K562 (cell line): Measurements from ENCODE around the gene PEF1. TPM values are rescaled to one million over a fixed set of nuclear protein-coding genes. Genes with fewer than 3 reads are reported as not detected.

Experiments
- ATAC-seq: fragments of 200-7000 bp; cut with Tn5 transposase; 3 replicates; pipeline ENCODE4 v1.9.1; 2020; ENCODE audit warnings: moderate library complexity
- BruUV-seq: library from RNA; stranded (reverse); fragments of 400-500 nt; replicated peaks from 2 replicates; lab custom pipeline; 2021; lab: Mats Ljungman, UMichigan
- CTCF ChIA-PET: fragments of 300-600 bp; formaldehyde crosslinking; extraction: SDS; loops from one replicate; lab custom pipeline; 2021; ENCODE audit warnings: low intra/inter-chr PET ratio; lab: Yijun Ruan, JAX
- POLR2A ChIA-PET: fragments of 300-600, 350-650 bp; sonication (Branson Sonifier 250); formaldehyde crosslinking; extraction: SDS; loops from one replicate; lab custom pipeline; 2021; ENCODE audit warnings: antibody characterized with exemption, inconsistent platforms; lab: Yijun Ruan, JAX
- DNase-seq, 4 experiments: peaks; one replicate each; pipeline versions ENCODE4 v3.0.0 to v3.0.0-alpha.2; 2011 to 2018; ENCODE audit warnings: low spot score in 3 of 4, mixed read lengths in 3 of 4; ENCODE audit errors: extremely low read depth in 1 of 4
- FAIRE-seq: peaks from 2 replicates; lab custom pipeline; 2011; peaks lifted over from hg19 to GRCh38; lab: Jason Lieb, UNC
- H2AFZ ChIP-seq: 2 replicates; pipeline ENCODE4 v1.6.0; 2011; ENCODE audit warnings: low read depth, low read length, control low read depth, inconsistent platforms
- H3K27ac ChIP-seq: fragments of 200-600 bp; 3 replicates; pipeline ENCODE4 v1.8.0; 2011; ENCODE audit warnings: low read depth, mild to moderate bottlenecking, control low read depth, inconsistent platforms, low read length, moderate library complexity, mixed read lengths; ENCODE audit errors: extremely low read depth
- H3K27me3 ChIP-seq, 2 experiments: fragments of 300-600 bp in 1 of 2; 2 replicates in 1 of 2; 3 replicates in 1 of 2; pipeline versions ENCODE4 v1.6.0 to v1.8.0; 2011; ENCODE audit warnings: inconsistent platforms in 2 of 2, low read length in 2 of 2, mild to moderate bottlenecking in 1 of 2, mixed read lengths in 1 of 2, moderate library complexity in 1 of 2; ENCODE audit not compliant: control insufficient read depth in 2 of 2, insufficient read depth in 2 of 2
- H3K36me3 ChIP-seq: fragments of 300-600 bp; 3 replicates; pipeline ENCODE4 v1.8.0; 2011; ENCODE audit warnings: mild to moderate bottlenecking, low read length, inconsistent platforms; ENCODE audit not compliant: control insufficient read depth, insufficient read depth
- H3K4me1 ChIP-seq, 2 experiments: fragments of 200-600 bp in 1 of 2; replicated peaks in 1 of 2; 2 replicates in 1 of 2; 3 replicates in 1 of 2; pipeline versions ENCODE4 v1.5.1 to v1.8.0; 2011; ENCODE audit warnings: inconsistent platforms in 2 of 2, low read length in 2 of 2, mild to moderate bottlenecking in 1 of 2, mixed read lengths in 1 of 2, moderate library complexity in 1 of 2; ENCODE audit not compliant: control insufficient read depth in 2 of 2, insufficient read depth in 2 of 2
- H3K4me2 ChIP-seq: 2 replicates; pipeline ENCODE4 v1.6.1; 2011; ENCODE audit warnings: low read length, control low read depth, inconsistent platforms, mixed read lengths; ENCODE audit not compliant: insufficient read depth
- H3K4me3 ChIP-seq: fragments of 200-600 bp; sonication (generic), shearing (Covaris generic); 2 replicates; pipeline ENCODE4 v1.5.1; 2016; ENCODE audit warnings: control low read depth, inconsistent platforms
- H3K79me2 ChIP-seq: fragments of 200-600 bp; 3 replicates; pipeline ENCODE4 v1.8.0; 2011; ENCODE audit warnings: low read length, inconsistent platforms; ENCODE audit not compliant: control insufficient read depth, insufficient read depth
- H3K9ac ChIP-seq, 2 experiments: 2 replicates each; pipeline versions ENCODE4 v1.6.0 to v1.6.1; 2011; ENCODE audit warnings: low read depth in 2 of 2, low read length in 2 of 2, control low read depth in 1 of 2, inconsistent platforms in 1 of 2, mild to moderate bottlenecking in 1 of 2, mixed read lengths in 1 of 2; ENCODE audit not compliant: insufficient read depth in 1 of 2
- H3K9me1 ChIP-seq: one replicate; pipeline ENCODE4 v1.6.0; 2011; ENCODE audit warnings: inconsistent platforms, mild to moderate bottlenecking, low read length, moderate library complexity; ENCODE audit not compliant: control insufficient read depth, insufficient read depth
- H3K9me3 ChIP-seq: replicated peaks from 2 replicates; pipeline ENCODE4 v1.5.1; 2011; ENCODE audit warnings: low read depth, low read length, inconsistent platforms; ENCODE audit not compliant: control insufficient read depth, insufficient read depth
- H4K20me1 ChIP-seq: replicated peaks from 2 replicates; pipeline ENCODE4 v1.6.1; 2011; ENCODE audit warnings: low read length, inconsistent platforms, mixed read lengths; ENCODE audit not compliant: control insufficient read depth, insufficient read depth
- LEF1 ChIP-seq: fragments of 450-650 bp; IDR thresholded peaks from 2 replicates; pipeline ENCODE4 v1.6.1; 2016; ENCODE audit warnings: mild to moderate bottlenecking
- MTA3 ChIP-seq: fragments of 450-650 bp; formaldehyde crosslinking; IDR thresholded peaks from 2 replicates; pipeline ENCODE4 v1.6.1; 2017; ENCODE audit warnings: mild to moderate bottlenecking, borderline replicate concordance
- WGBS: fragments of 100-300 bp; shearing (Covaris generic); methylation state at CpG from one replicate; pipeline ENCODE4 v1.1.6; 2016; ENCODE audit warnings: low coverage, mixed read lengths; ENCODE audit not compliant: insufficient coverage; ENCODE audit errors: missing lambda C conversion rate; 5-methylcytosine and 5-hydroxymethylcytosine counted together
- in situ Hi-C: fragments of 300-500 bp; cut with MboI; formaldehyde crosslinking; loops from 4 replicates; pipeline ENCODE4 v1.15.0; 2018; ENCODE audit warnings: inconsistent platforms, mixed read lengths
- intact Hi-C: fragments of 100-400 bp; cut with micrococcal nuclease; formaldehyde crosslinking; loops from 2 replicates; pipeline ENCODE4 v1.14.2; 2022
- polyA plus RNA-seq, 8 experiments: library from polyadenylated mRNA; depleted of rRNA in 4 of 8; stranded (reverse) in 5 of 8; unstranded in 3 of 8; fragments of >200 nt; fragmentation: Nextera tagmentation in 2 of 8; fragmentation: Illumina TruSeq in 1 of 8; extraction: Ambion mirVana in 2 of 8; extraction: Trizol in 1 of 8; gene quantifications; 2 replicates each; pipeline versions ENCODE4 v1.2.1 to v1.2.3, GENCODE V29; 2011 to 2014; ENCODE audit warnings: inconsistent platforms in 1 of 8, missing spikeins in 1 of 8
- total RNA-seq, 7 experiments: library from RNA; depleted of rRNA in 6 of 7; stranded (reverse); fragments of >200 nt in 6 of 7; fragmentation: Illumina TruSeq in 2 of 7; extraction: Trizol in 2 of 7; gene quantifications; 2 replicates each; pipeline versions ENCODE4 v1.2.1 to v1.2.3, GENCODE V29; 2011 to 2021; ENCODE audit warnings: low replicate concordance in 1 of 7
- TF ChIP-seq, protein P1 (sequence below): sonication (generic); formaldehyde crosslinking; IDR thresholded peaks from 2 replicates; pipeline ENCODE4 v1.8.1; 2023; ENCODE audit warnings: mild to moderate bottlenecking, missing genetic modification reagents, moderate library complexity

Gene PEF1
- total and polyA plus RNA-seq, 9 of the 15 experiments (the other 6 are each of a cell fraction or from before 2014, with no cell fraction given), result 26.3 to 95.5 (median 61.9) TPM

DNA sequence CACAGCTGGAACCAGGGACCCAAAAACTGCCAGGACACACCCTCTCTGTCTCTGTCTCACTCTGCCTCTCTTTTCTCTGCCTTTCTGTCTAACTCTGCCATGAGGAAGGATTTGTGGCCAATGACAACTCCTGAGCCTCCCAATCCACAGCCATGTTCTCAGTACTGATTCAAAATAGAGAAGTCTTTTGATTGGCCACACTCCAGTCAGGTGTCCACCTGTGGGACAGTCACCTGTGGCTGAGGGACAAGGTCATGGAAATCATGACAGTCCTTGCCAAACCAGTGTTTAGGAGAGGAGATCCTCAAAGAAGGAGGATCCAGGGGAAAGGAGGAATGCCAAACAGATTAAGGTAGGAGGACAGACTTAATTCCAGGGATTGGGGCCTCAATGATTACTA lies 52.5 kb downstream of the PEF1 start:
- BruUV-seq, result no TSS peak
- Histone ChIP-seq H3K4me1 (peaks cover 0 to 13% of the 10 kb centered on the region in 2 experiments; a peak in 2 of 5 replicates), H3K36me3 (no peaks in the 10 kb centered on the region), H2AFZ (no peak overlapping the region), H3K79me2 (no peaks in the 10 kb centered on the region), H3K9me3 (no peaks in the 10 kb centered on the region), H3K9ac (no peak overlapping the region), H3K9me1 (no peaks in the 10 kb centered on the region), H3K4me3 (no peak overlapping the region), H3K27me3 (peaks cover 24 to 44% of the 10 kb centered on the region in 2 experiments), H3K27ac (no peak overlapping the region), H4K20me1 (peaks cover 5% of the 10 kb centered on the region), H3K4me2 (no peak overlapping the region)
- DNase-seq, result no peak
- ChIA-PET CTCF (interaction anchor here (0.7 to 3.6 kb wide), 3 partner anchors 28 to 197 kb away, joined by 3 to 25 read pairs (median 3); no protein-coding TSS in a partner anchor), POLR2A (interaction anchor here (0.6 to 1.1 kb wide), 3 partner anchors 12 to 142 kb away, joined by 3 read pairs; no protein-coding TSS in a partner anchor)
- TF ChIP-seq, protein P1, sequence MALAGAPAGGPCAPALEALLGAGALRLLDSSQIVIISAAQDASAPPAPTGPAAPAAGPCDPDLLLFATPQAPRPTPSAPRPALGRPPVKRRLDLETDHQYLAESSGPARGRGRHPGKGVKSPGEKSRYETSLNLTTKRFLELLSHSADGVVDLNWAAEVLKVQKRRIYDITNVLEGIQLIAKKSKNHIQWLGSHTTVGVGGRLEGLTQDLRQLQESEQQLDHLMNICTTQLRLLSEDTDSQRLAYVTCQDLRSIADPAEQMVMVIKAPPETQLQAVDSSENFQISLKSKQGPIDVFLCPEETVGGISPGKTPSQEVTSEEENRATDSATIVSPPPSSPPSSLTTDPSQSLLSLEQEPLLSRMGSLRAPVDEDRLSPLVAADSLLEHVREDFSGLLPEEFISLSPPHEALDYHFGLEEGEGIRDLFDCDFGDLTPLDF (CRISPR knock-in tag), result no peak
- no peak for FAIRE-seq
- ATAC-seq, result no peak
- in situ Hi-C loops, result no loop called here
- intact Hi-C loops, result no loop called here

DNA sequence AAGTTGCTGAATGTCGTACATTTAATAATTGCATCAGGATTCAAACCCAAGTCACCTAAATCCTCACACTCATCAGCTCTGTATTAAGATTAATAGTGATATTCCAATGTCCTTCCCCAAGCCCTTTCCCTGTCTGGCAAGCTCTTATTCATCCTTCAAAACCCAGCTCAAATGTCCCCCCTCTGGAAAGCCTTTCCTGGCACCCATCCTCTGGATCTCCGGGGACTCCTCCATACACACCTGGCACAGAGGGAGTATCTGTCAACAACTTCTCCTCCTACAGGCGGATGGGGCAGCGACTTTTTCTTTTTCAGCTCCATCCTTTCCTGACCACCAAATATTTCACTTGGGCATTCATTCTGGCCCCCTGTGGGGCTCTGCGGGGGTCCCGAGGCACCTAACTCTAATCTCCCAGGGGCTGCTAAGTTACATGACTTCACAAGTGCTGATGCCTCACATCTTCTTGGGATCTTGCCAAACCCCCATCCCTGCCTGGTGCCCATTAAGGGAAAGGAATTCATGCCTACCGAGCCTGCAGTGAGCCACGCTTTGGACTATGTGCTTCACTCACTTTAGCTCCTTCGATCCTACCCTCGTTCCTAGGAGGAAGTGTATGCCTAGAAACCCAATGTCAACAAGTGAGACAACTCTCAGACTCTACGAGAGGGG lies 53.1 kb downstream of the PEF1 start:
- Histone ChIP-seq H3K4me2 (no peak overlapping the region), H3K27me3 (peaks cover 24 to 44% of the 10 kb centered on the region in 2 experiments), H3K9me1 (no peaks in the 10 kb centered on the region), H3K4me1 (peaks cover 0 to 18% of the 10 kb centered on the region in 2 experiments; a peak in 2 of 5 replicates), H3K79me2 (no peaks in the 10 kb centered on the region), H3K9ac (no peak overlapping the region), H2AFZ (no peak overlapping the region), H3K36me3 (no peaks in the 10 kb centered on the region), H3K27ac (no peak overlapping the region), H4K20me1 (peaks cover 5% of the 10 kb centered on the region), H3K4me3 (no peak overlapping the region), H3K9me3 (no peaks in the 10 kb centered on the region)
- no peak for FAIRE-seq
- TF ChIP-seq LEF1 (no peak), MTA3 (no peak)
- in situ Hi-C loops (no loop called here), intact Hi-C loops (no loop called here)
- no TSS peak for BruUV-seq
- ChIA-PET CTCF (interaction anchor here (1.2 to 3.6 kb wide), 2 partner anchors 28 kb away, joined by 3 to 25 read pairs; no protein-coding TSS in a partner anchor), POLR2A (interaction anchor here (1.1 to 1.4 kb wide), 2 partner anchors 10 to 143 kb away, joined by 3 to 4 read pairs; no protein-coding TSS in a partner anchor)
- no peak for DNase-seq
- no peak for ATAC-seq
- under 1% methylated on average over 11 of the region's 11 CpGs for WGBS
